ENCODE data around the gene PLA2G4B. TPM values are rescaled to one million over a fixed set of nuclear protein-coding genes. Genes with fewer than 3 reads are reported as not detected.

The PLA2G4B gene
- total RNA-seq, 1 experiment from 2014 or later, result 3.7 TPM

DNA sequence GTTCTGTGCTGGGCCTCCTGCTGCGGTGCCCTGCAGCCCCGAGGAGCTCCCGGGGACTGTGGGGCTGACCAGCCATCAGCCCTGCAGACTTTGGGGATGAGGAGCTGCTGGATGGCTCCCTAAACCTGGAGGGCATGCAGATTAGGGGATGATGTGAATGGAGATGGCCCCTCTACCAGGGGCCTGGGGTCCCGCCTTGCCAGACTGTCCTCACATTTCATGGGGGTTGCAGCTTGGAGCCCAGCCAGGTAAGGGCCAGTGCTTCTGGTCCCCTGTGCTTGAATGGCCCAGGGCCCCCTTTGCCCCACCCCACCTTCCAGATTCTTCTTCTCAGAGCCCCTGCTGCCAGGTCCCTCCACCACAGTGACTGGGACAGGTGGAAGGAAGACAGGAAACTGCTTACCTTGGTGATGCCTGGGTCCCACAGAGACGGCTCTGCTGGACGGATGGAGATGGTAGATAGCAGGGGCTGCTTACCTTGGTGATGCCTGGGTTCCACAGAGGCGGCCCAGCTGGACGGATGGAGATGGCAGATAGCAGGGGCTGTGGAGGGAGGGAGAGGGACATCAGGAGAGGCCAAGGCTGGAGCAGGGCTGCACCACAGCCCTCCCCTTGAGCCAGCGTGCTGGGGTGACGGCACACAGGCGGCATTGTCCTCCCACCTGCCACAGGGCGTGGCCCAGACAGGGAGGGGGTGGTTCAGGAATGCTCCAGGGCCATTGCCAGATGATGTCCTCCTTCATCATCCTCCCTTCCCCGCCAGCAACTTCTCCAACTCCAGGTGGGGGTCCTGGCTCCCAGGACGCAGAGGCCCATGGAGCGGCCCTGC is 55.0 kb downstream of the PLA2G4B start, which contains the start of gene SPTBN5:
Gene SPTBN5, minus strand, starts transcription at position 632 of the 829 bp plus-strand sequence. Its CDS starts 556 bp downstream, at position 76.
- Histone ChIP-seq H3K56ac (ENCODE audit: insufficient read length, low read depth, low read length) (no peak within 1 kb of the TSS), H3K9ac (ENCODE audit: extremely low read depth, insufficient read length, low read length) (no peak within 1 kb of the TSS), H4K91ac (ENCODE audit: insufficient read length, low read depth, low read length) (no peak within 1 kb of the TSS), H4K8ac (replicated peaks; ENCODE audit: insufficient read length, low read depth, low read length) (no peak within 1 kb of the TSS), H4K20me1 (ENCODE audit: control insufficient read depth, insufficient read depth, insufficient read length) (no peaks in the 10 kb centered on the region), H3K27ac (ENCODE audit: insufficient read length, low read depth, low read length) (no peak within 1 kb of the TSS), H3K4me2 (ENCODE audit: insufficient read depth, insufficient read length, low read length) (no peak within 1 kb of the TSS), H3K23me2 (ENCODE audit: insufficient read length, low read depth, low read length, poor library complexity, severe bottlenecking) (no peaks in the 10 kb centered on the region), H2AFZ (ENCODE audit: low read length) (no peak within 1 kb of the TSS), H2BK15ac (ENCODE audit: low read depth, low read length) (no peak within 1 kb of the TSS), H3K27me3 (ENCODE audit: insufficient read depth, low read length) (no peaks in the 10 kb centered on the region), H2BK20ac (ENCODE audit: low read depth, low read length, poor library complexity, severe bottlenecking) (no peak within 1 kb of the TSS), H3K4me1 (ENCODE audit: insufficient read depth, low read length) (no peaks in the 10 kb centered on the region), H3T11ph (ENCODE audit: low read length) (no peak within 1 kb of the TSS), H3K23ac (ENCODE audit: insufficient read length, low read depth, low read length) (no peak within 1 kb of the TSS), H3K14ac (ENCODE audit: insufficient read depth, low read length) (peak within 1 kb of the TSS; percentile 66), H3K9me3 (ENCODE audit: control insufficient read depth, low read depth, low read length) (no peaks in the 10 kb centered on the region), H2BK5ac (ENCODE audit: insufficient read length, low read length) (no peak within 1 kb of the TSS), H4K5ac (ENCODE audit: insufficient read length, low read depth, low read length) (no peak within 1 kb of the TSS), H3K79me1 (ENCODE audit: insufficient read depth, low read depth, low read length, poor library complexity, severe bottlenecking) (no peaks in the 10 kb centered on the region), H2AK5ac (ENCODE audit: insufficient read length, low read length) (no peak within 1 kb of the TSS), H2BK12ac (ENCODE audit: insufficient read length, low read depth, low read length) (no peak within 1 kb of the TSS), H3K4ac (ENCODE audit: low read depth, low read length) (no peak within 1 kb of the TSS), H3K18ac (ENCODE audit: insufficient read length, low read depth, low read length) (peak within 1 kb of the TSS; percentile 23), H3K79me2 (ENCODE audit: insufficient read depth, low read length) (no peaks in the 10 kb centered on the region), H2BK120ac (ENCODE audit: low read depth, low read length, poor library complexity, severe bottlenecking) (no peak within 1 kb of the TSS)
- H3K27me3 Mint-ChIP-seq (ENCODE audit: low read depth), result peaks cover 1% of the 10 kb centered on the region; the same call in 1 of the 2 replicates
- no peak for DNase-seq
- no CpG with 5 or more reads among the region's 15 CpGs for WGBS (ENCODE audit: extremely low coverage, insufficient read length, low lambda C conversion rate)
- H3K27ac Mint-ChIP-seq, result peak within 1 kb of the TSS in 2 of 3 experiments; percentile 79 to 84; a peak in 4 of 7 replicates
- no peak within 1 kb of the TSS; a peak in 1 of 5 replicates for H3K4me3 Mint-ChIP-seq
- H3K4me1 Mint-ChIP-seq, result peaks cover 11 to 18% of the 10 kb centered on the region in 2 experiments
- no peak for TF ChIP-seq CTCF (conservative IDR thresholded peaks at IDR 0.05)
- H3K36me3 Mint-ChIP-seq (ENCODE audit: insufficient read depth in 1 of 3, low read depth in 3 of 3), result peaks cover 0 to 14% (median 0%) of the 10 kb centered on the region in 3 experiments; a peak in 2 of 7 replicates
- H3K9me3 Mint-ChIP-seq, result no peaks in the 10 kb centered on the region; a peak in 1 of 5 replicates
